Measurements from ENCODE around the gene SULT1C4.

DNA sequence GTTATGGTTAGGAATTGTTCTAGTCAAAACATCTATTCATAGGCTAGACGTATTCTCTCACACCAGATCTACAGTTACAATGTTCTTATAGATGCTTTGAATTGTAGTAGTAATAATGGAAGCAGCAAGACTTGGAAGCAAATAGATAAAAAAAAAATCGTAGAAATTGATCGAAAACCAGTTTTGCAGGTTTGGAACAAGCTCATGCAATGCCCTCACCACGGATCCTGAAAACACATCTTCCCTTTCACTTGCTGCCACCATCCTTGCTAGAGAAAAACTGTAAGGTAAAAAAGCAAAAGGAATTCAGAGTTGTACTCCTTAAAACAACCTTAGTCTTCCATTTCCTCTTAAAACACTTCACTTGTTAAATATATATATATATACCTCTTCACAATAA lies 4.4 kb downstream of the SULT1C4 start:
- TF ChIP-seq, protein P1, sequence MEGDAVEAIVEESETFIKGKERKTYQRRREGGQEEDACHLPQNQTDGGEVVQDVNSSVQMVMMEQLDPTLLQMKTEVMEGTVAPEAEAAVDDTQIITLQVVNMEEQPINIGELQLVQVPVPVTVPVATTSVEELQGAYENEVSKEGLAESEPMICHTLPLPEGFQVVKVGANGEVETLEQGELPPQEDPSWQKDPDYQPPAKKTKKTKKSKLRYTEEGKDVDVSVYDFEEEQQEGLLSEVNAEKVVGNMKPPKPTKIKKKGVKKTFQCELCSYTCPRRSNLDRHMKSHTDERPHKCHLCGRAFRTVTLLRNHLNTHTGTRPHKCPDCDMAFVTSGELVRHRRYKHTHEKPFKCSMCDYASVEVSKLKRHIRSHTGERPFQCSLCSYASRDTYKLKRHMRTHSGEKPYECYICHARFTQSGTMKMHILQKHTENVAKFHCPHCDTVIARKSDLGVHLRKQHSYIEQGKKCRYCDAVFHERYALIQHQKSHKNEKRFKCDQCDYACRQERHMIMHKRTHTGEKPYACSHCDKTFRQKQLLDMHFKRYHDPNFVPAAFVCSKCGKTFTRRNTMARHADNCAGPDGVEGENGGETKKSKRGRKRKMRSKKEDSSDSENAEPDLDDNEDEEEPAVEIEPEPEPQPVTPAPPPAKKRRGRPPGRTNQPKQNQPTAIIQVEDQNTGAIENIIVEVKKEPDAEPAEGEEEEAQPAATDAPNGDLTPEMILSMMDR (IDR thresholded peaks at IDR 0.05; ENCODE audit: borderline replicate concordance, extremely low read depth, low read length, poor library complexity, severe bottlenecking) = no peak
- TF ChIP-seq EZH2 (IDR thresholded peaks at IDR 0.05; ENCODE audit: borderline replicate concordance, low read depth, low read length, severe bottlenecking) = no peak
